Measurements from ENCODE around the gene TTC6.

Gene TTC6

DNA sequence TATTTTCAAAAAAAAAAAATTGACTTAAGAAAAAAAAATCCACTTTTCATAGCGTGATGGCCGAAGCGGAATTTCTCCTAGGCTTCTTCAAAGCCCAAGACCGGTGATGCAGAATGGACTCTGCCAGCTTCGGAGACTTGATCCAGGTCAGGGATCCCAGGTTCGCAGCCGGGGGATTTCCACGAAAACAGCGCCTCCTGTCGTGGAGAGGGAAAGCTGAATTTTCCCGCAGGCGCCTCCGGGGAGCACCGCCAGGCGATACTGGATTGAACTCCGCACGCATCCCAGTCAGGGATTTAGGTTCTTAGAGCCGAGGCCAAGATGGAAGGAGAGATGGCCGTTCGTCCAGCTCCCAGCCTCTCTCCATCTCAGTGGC lies 2.1 kb downstream of the TTC6 start:
- DNase-seq (ENCODE audit: low spot score): no peak

DNA sequence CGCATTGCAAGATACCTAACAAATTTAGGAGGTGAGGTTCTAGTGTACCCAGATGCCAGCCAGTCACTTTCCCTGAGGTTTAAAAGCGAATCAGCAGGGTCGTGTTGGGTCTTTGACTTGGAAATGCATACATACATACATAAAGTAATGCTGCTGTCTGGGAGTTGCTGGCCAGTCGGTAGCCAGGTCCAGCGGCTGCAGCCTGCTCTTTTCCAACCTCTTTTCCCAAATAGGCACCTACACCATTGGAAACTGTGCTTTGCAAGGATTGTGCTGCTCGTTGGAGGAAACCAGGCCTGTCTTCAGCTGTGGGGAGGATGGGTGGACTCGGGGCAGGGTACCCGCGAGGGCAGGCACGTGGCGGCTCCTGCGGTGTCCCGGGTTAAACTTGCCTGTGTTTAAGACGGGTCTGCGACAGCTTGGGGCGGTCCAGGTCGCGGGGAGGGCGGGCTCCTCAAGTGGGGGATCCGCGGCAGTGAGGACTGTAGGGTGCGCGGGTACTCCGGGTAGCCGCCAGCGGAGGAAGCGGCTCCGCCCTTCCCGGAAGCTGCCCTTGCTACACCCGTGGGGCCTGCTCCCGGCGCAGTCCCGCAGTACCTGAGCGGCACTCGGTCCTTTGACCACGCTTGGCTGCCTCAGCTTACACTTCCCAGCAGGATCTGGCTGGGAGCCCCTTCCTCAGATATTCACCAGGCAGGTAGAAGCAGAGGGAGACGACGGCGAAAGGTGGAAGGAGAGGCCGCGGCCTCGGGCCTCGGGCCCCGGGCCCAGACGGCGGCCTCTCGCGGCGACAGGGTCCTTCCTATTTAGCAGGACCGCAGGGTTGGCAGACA lies 2.7 kb downstream of the TTC6 start:
- no peak for DNase-seq (ENCODE audit: low spot score)

- no peak for DNase-seq (ENCODE audit: low spot score)
These were observed 3.5 kb downstream of the TTC6 start for GRCh38 chr14:37598747-37599506.

DNA sequence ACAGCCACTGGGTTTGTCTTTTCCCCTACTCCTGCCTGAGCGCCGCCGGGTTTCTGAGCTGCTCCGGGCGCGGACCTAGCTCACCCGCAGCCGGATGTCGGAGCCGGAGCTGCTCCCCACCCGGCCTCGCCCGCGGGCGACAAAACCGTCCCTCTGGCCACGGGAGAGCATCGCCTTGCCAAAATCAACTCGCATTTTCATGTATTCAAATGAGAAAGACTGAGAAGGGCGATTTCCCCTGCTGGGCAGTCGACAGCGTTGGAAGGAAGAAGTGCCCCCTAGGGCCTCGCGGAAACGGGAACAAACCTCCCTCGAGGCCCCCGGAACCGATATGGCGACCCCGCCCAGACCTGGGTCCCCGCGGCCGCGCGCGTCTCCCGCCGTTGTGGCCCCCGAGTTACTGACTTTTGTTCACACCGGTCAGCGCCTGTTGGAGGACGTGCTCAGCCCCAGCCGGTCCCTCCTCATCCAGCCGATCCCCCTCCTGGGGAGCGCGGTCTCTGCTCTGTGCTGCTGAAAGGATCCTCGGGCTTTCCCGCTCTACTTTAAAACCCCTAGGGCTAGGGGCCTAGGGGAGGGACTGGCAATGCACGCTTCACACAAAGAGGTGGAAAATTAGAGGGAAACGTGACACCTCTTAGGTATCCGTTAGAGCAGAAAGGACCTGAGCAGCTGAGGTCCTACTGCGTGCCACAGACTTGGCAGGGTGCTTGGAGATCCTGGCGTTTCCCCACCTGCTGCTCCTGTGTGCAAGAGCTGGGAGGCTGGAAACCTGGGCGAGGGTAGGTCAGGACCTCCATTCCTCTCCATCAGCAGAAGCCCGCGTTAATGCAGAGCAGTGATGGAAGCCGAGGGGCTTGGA lies 4.3 kb downstream of the TTC6 start:
- DNase-seq (ENCODE audit: low spot score): no peak

DNA sequence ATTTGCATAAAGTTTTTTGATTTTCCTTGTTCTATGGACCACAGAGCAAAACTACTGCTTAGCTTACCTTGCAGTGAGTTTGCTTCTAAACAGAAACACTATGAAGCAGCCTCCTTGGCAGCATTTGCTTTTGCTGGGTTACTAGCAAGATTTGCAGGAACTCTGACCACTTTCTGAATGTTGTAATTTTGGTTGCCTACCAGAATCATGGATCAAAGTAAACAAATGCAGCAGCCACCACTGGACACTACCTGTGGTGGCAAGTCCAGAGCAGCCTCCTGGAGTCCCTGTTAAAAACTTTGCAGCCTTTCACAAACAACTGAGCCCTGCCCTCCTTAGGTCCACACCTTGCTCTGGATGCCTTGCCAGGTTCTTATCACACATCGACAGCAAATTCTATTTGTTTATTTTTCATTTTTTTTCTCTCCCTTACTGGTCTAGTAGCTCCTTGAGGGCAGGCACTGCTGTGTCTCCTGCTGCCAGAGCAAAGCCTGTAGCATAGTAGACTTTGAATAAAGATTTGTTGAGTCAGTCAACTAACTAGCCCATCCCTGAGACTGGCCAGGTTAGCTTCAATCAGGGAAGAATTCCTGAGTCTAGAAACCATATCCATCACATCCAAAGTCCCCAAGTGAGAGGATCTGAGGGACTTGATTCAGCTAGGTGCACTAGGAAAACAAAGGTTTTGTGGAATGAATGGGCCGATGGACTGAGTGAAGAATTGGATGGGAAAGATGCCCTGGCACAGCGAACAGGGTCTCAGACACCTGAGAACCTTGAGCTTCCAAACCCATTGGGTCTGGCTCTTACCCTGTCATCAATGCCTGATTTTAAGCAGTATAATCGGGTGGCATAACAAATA lies 5.7 kb downstream of the TTC6 start:
- no peak for DNase-seq (ENCODE audit: low spot score)

DNA sequence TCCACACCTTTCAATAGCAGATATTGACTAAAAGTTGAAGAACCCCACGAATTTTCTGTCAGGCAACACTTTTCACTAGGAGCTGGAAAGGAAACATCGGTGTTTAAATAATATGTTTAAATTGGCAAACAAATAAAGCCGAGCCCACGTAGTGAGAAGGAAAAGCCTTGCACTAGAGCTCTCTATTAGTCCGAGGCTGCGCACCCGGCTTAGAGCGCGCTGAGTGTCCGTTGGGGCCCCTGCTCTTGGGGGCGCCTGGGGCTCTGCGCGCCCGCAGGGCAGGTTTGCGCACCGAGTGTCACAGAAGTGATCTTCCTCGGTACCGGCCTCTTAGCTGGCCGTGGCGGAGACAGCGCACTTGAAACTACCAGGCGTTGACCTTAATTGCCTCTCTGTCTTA lies 6.4 kb downstream of the TTC6 start:
- no peak for DNase-seq (ENCODE audit: low spot score)

GRCh38 chr14:37602605-37603453 lies 7.4 kb downstream of the TTC6 start:
- DNase-seq (ENCODE audit: low spot score): no peak

DNA sequence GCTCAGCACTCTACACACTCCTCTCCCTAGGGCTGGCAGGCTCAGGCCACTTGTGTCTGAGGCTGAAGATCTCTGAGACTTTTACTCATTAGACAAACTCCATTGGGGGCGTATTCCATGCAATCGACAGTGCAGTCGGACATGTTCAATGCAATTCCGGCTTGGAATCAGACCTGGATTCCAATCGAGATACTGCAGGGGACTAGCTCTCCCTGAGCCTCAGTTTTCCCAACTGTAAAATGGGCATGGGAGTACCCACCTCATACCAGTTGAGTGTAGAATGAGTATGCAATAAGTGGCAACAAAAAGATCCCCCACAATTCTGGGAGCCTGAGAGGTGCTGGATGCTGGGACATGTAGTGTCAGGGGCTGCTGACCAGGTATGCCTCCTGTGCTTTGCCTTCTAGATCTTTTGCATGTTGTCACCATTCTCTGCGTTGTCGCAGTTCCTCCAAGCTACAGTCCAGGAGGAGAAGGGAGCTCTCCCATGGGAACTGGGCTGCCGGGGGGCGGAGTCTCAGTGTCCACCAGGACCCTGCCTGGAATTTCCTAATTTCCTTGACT lies 8.3 kb downstream of the TTC6 start:
- DNase-seq (ENCODE audit: low spot score): no peak

DNA sequence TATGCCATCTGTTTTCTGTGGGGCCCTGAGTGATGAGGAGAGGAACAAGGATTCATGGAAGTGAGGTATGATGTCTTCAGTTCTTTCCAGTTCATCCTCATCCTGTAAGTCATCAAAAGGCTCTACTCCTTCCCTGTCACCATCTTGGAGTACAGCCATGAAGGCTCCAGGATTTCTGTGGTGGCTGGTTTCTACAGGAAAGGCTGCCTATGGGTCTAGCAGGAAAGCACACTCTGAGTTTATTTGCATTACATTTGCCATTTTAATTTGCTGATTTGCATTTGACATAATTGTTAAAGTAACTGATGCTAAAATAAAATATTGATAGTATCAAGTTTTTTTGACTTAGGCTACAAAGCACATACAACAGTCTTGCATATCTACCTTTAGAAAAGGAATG lies 11.2 kb downstream of the TTC6 start:
- DNase-seq (ENCODE audit: low spot score): no peak

DNA sequence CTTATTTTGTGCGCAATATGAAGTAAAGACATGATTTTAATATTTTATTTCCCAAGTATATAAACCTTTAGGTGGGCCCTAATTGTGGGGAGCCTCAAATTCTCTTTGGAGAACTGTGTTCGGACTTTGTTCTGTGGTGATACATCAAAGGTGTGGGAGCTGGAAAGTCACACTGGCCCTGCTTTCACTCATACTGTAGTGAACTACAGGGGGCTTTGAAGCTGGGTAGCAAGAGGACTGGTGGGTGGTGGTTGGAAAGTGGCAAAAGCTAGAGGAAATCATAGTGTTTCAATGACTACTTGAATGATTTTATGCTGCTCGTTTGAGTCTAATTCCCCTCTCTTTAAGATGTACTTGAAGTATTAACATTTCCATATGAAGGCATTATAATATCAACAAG lies 13.2 kb downstream of the TTC6 start:
- DNase-seq (ENCODE audit: low spot score): no peak

- no peak for DNase-seq (ENCODE audit: low spot score)
These were observed 15.6 kb downstream of the TTC6 start for GRCh38 chr14:37610945-37611523.

DNA sequence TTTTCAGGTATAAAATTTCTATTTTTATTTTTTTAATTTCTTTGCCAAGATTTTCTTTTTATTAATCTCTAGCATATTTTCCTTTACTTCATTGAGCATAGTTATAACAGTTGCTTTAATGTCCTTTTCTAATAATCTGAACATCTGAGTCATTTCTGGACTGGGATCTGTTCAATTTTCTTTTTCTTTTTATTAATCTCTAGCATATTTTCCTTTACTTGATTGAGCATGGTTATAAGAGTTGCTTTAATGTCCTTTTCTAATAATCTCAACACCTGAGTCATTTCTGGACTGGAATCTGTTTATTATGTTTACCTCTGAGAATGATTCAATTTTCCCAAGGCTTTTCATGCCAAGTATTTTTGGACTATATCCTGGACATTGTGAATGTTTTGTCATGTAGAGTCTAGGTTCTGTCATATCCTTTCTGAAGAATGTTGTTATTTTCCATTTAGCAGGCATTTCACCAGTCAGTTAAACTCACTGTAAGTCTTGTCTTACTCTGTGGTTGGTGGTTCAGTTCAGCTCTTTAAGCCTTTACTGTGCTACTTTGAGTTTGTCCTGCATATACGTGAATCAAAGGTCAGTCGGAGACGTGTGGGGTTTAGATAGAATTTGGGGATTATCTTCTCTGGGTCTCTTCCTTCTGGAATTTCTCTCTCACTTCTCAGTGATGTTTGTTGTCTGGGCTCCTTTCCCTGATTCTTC lies 20.3 kb downstream of the TTC6 start:
- no peak for DNase-seq (ENCODE audit: low spot score)

GRCh38 chr14:37616853-37617252 lies 21.4 kb downstream of the TTC6 start:
- no peak for DNase-seq (ENCODE audit: low spot score)

DNA sequence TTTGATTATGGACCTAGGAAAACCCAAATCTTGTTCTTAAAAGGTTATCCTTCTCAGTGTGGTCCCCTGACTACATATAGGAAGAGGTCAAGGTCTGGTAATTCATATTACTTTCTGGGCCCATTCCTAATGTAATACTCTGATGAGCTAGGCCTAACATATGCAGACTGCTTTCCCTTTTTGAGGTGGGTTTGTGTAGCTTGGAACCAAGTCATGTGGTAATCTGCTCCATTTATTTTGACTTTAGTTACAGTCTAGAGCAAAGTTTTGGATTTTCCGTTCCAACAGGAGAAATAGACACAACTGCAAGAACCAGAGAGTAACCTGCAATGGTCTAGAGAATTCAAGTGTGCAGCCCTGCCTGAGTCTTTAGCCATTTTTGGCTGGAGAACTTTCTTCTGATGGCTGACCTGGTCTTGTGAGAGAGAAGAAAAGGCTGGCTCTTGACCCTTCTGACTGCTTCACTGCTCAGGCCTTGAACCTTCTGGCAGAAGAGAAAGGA lies 22.5 kb downstream of the TTC6 start:
- DNase-seq (ENCODE audit: low spot score): no peak

GRCh38 chr14:37618498-37619028 lies 23.1 kb downstream of the TTC6 start:
- no peak for DNase-seq (ENCODE audit: low spot score)

GRCh38 chr14:37620856-37621255 lies 25.4 kb downstream of the TTC6 start:
- no peak for DNase-seq (ENCODE audit: low spot score)

GRCh38 chr14:37622231-37622923 lies 26.9 kb downstream of the TTC6 start:
- no peak for DNase-seq (ENCODE audit: low spot score)

- no peak for DNase-seq (ENCODE audit: low spot score)
These were observed 28.1 kb downstream of the TTC6 start for GRCh38 chr14:37623426-37623951.
